Skin of body (tissue), 2 donors: ENCODE measurements around the gene CACNA2D4. TPM values are rescaled to one million over a fixed set of nuclear protein-coding genes. Genes with fewer than 3 reads are reported as not detected.
A peak's percentile ranks its signal among the peaks of the same experiment; 100 is the strongest.

Source experiments
- DNase-seq: peaks from one replicate; lab custom pipeline; 2025; lab: John Stamatoyannopoulos, UW
- total RNA-seq: library from RNA; depleted of rRNA; stranded (reverse); fragments of >200 nt; gene quantifications from one replicate; pipeline ENCODE4 v1.2.3, GENCODE V29; 2014

Gene CACNA2D4
- total RNA-seq, 1 donor from 2014 or later: 1.9 TPM

- DNase-seq: no peak
Observed at GRCh38 chr12:1805441-1806081, 112.9 kb downstream of the CACNA2D4 start.

GRCh38 chr12:1804545-1805332 lies 113.7 kb downstream of the CACNA2D4 start:
- DNase-seq: peak; percentile 91

- DNase-seq: no peak
Observed at GRCh38 chr12:1803736-1804135, 114.7 kb downstream of the CACNA2D4 start.

- DNase-seq: no peak
Observed at GRCh38 chr12:1801303-1801975, 117.0 kb downstream of the CACNA2D4 start.

GRCh38 chr12:1800401-1801302 lies 117.8 kb downstream of the CACNA2D4 start:
- no peak for DNase-seq

GRCh38 chr12:1799882-1800400 lies 118.5 kb downstream of the CACNA2D4 start:
- DNase-seq: no peak

GRCh38 chr12:1799051-1799881 lies 119.2 kb downstream of the CACNA2D4 start:
- DNase-seq: no peak

GRCh38 chr12:1798641-1799020 lies 119.8 kb downstream of the CACNA2D4 start:
- DNase-seq: no peak

- no peak for DNase-seq
Observed at GRCh38 chr12:1797991-1798640, 120.3 kb downstream of the CACNA2D4 start.

- DNase-seq: peak; percentile 25
Observed at GRCh38 chr12:1797011-1797901, 121.2 kb downstream of the CACNA2D4 start.

GRCh38 chr12:1796515-1797010 lies 121.9 kb downstream of the CACNA2D4 start:
- DNase-seq: no peak

- DNase-seq: peak; percentile 87
Observed at GRCh38 chr12:1795785-1796514, 122.5 kb downstream of the CACNA2D4 start.

GRCh38 chr12:1795221-1795784 lies 123.1 kb downstream of the CACNA2D4 start:
- DNase-seq: no peak

- DNase-seq: no peak
Observed at GRCh38 chr12:1794440-1795090, 123.9 kb downstream of the CACNA2D4 start.

GRCh38 chr12:1793426-1794210 lies 124.8 kb downstream of the CACNA2D4 start:
- DNase-seq: no peak

- no peak for DNase-seq
Observed at GRCh38 chr12:1792406-1792805, 126.0 kb downstream of the CACNA2D4 start.
